ENCODE results near the gene ACO2. TPM values are rescaled to one million over a fixed set of nuclear protein-coding genes. Genes with fewer than 3 reads are reported as not detected.

The ACO2 gene
- total and polyA plus RNA-seq, 2 of the 13 experiments (the other 11 are each of a cell fraction or from before 2014, with no cell fraction given): 19.2 to 45.6 TPM

DNA sequence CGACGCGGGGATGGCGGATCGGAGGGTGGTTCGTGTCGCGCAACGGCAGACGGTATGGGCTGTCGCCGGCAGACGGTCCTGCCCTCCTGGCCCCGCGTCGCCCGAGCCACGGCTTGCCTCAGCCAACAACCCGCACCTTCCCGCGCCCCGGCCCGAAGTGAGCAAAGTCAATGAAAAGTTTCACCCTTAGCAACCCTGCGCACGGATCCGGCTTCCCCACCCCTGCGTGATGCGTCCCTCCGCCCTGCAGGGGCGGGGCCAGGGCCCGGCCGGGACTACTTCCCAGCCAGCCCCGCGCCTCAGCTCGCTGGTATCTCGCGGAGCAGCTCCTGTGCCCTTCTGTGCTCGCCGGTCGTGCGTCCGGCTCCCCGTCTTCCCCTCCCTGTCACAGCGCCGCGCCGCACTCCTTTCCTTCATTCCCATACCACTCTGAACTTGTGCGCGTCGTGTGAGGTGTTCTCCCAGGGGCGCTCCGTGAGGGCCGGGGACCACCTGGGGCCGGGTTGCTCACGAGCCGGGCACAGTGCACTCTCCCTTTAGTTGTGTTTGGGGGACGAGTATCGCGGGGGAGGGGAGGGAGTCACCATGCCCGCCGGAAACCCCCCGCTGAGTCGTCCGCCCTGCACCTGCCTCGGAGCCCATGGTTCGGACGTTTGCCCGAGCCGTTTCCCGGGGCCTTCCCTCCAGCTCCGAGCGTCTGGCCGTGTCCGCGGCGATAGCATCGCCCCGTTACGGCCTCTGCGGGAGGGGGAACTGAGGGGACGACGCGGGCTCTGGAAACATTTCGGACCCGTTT is 22.1 kb upstream of the ACO2 start, which contains the start of gene TOB2 (continued):
- 0 out of 2 replicates have a peak, but pooled peaks have one; percentile 46 for TF ChIP-seq RARG (CRISPR knock-in tag; IDR thresholded peaks at IDR 0.05; ENCODE audit: low read depth)
- TF ChIP-seq ZNF7 (CRISPR knock-in tag; IDR thresholded peaks at IDR 0.05): no peak
- TF ChIP-seq ZSCAN29 (CRISPR knock-in tag; conservative IDR thresholded peaks at IDR 0.05): peak; percentile 79; the same call in 1 of the 2 replicates
- no peak for TF ChIP-seq TCF12 (IDR thresholded peaks at IDR 0.05)
- TF ChIP-seq TCF12 (CRISPR knock-in tag; IDR thresholded peaks at IDR 0.05): peak; percentile 58
- peak; percentile 77; the same call in 1 of the 2 replicates for TF ChIP-seq ZNF34 (CRISPR knock-in tag; IDR thresholded peaks at IDR 0.05; ENCODE audit: borderline replicate concordance)
- peak; percentile 98 for TF ChIP-seq KLF12 (CRISPR knock-in tag; IDR thresholded peaks at IDR 0.05; ENCODE audit: borderline replicate concordance)
- TF ChIP-seq, protein P1, sequence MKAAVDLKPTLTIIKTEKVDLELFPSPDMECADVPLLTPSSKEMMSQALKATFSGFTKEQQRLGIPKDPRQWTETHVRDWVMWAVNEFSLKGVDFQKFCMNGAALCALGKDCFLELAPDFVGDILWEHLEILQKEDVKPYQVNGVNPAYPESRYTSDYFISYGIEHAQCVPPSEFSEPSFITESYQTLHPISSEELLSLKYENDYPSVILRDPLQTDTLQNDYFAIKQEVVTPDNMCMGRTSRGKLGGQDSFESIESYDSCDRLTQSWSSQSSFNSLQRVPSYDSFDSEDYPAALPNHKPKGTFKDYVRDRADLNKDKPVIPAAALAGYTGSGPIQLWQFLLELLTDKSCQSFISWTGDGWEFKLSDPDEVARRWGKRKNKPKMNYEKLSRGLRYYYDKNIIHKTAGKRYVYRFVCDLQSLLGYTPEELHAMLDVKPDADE (CRISPR knock-in tag; IDR thresholded peaks at IDR 0.05): no peak
- TF ChIP-seq, protein P2, sequence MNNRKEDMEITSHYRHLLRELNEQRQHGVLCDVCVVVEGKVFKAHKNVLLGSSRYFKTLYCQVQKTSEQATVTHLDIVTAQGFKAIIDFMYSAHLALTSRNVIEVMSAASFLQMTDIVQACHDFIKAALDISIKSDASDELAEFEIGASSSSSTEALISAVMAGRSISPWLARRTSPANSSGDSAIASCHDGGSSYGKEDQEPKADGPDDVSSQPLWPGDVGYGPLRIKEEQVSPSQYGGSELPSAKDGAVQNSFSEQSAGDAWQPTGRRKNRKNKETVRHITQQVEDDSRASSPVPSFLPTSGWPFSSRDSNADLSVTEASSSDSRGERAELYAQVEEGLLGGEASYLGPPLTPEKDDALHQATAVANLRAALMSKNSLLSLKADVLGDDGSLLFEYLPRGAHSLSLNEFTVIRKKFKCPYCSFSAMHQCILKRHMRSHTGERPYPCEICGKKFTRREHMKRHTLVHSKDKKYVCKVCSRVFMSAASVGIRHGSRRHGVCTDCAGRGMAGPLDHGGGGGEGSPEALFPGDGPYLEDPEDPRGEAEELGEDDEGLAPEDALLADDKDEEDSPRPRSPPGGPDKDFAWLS (CRISPR knock-in tag; IDR thresholded peaks at IDR 0.05; ENCODE audit: borderline replicate concordance): peak; percentile 87; the same call in 1 of the 2 replicates
- TF ChIP-seq PCBP2 (optimal IDR thresholded peaks at IDR 0.05; ENCODE audit: low read depth, low read length, poor library complexity, severe bottlenecking): peak; percentile 85
- TF ChIP-seq BCL6 (CRISPR knock-in tag; IDR thresholded peaks at IDR 0.05): peak; percentile 63; the same call in 1 of the 2 replicates
- TF ChIP-seq ZNF292 (CRISPR knock-in tag; IDR thresholded peaks at IDR 0.05; ENCODE audit: borderline replicate concordance, low read depth): no peak
- TF ChIP-seq ZKSCAN8 (CRISPR knock-in tag; IDR thresholded peaks at IDR 0.05; ENCODE audit: borderline replicate concordance): no peak; the same call in none of the 2 replicates
- TF ChIP-seq ZNF30 (CRISPR knock-in tag; IDR thresholded peaks at IDR 0.05): 0 out of 2 replicates have a peak, but pooled peaks have one; percentile 51
- peak; percentile 86; the same call in 1 of the 2 replicates for TF ChIP-seq ZFP36L1 (CRISPR knock-in tag; IDR thresholded peaks at IDR 0.05)
- no peak for TF ChIP-seq KDM1A (CRISPR knock-in tag; IDR thresholded peaks at IDR 0.05)
- TF ChIP-seq ZNF660 (CRISPR knock-in tag; IDR thresholded peaks at IDR 0.05; ENCODE audit: borderline replicate concordance, low read depth): 0 out of 2 replicates have a peak, but pooled peaks have one; percentile 38
- TF ChIP-seq ZNF780A (CRISPR knock-in tag; IDR thresholded peaks at IDR 0.05): peak; percentile 97
- TF ChIP-seq MAZ (IDR thresholded peaks at IDR 0.05; ENCODE audit: borderline replicate concordance, low read depth, low read length): peak; percentile 99
- TF ChIP-seq MAZ (CRISPR knock-in tag; IDR thresholded peaks at IDR 0.05; ENCODE audit: low read depth): peak; percentile 99
- peak; percentile 82 for TF ChIP-seq SKIL (CRISPR knock-in tag; IDR thresholded peaks at IDR 0.05; ENCODE audit: borderline replicate concordance)
- peak; percentile 97 for TF ChIP-seq ZNF607 (CRISPR knock-in tag; IDR thresholded peaks at IDR 0.05; ENCODE audit: borderline replicate concordance)
- TF ChIP-seq PPARG (CRISPR knock-in tag; conservative IDR thresholded peaks at IDR 0.05): peak; percentile 73
- TF ChIP-seq ELF3 (CRISPR knock-in tag; IDR thresholded peaks at IDR 0.05): peak; percentile 90

Data from HepG2 (cell line).